HG02973 (cell line): Measurements from ENCODE around the gene KDM4C.
"Not testable (repeated sequence)": the region's sequence is repeated elsewhere in the genome, so short reads cannot be mapped to it uniquely, and the experiment has no call there.

Experiments used
- ATAC-seq: cut with Tn5 transposase; IDR thresholded peaks from one replicate; pipeline ENCODE4 v1.9.1; 2021; ENCODE audit warnings: moderate library complexity; ENCODE audit not compliant: unreplicated experiment

KDM4C gene

DNA sequence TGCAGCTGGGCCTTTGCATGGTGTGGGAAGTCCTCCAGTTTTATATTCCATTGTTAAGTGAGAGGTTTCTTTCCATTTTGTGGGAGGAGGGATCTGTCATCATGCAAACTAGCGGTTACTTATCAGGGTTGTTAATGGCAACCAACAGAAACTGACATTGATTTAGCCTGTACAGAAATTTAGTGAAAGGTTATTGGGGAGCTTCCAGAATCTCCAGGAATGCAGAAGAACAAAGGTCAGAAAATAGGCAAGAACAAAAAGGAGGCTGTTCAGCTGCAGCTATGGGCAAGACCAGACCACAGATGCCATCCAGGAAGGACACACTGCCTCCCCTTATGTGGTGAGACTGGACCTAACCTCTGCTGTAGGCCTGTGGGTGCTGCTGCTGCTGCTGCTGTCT is 395.8 kb downstream of the KDM4C start:
- no peak for ATAC-seq

DNA sequence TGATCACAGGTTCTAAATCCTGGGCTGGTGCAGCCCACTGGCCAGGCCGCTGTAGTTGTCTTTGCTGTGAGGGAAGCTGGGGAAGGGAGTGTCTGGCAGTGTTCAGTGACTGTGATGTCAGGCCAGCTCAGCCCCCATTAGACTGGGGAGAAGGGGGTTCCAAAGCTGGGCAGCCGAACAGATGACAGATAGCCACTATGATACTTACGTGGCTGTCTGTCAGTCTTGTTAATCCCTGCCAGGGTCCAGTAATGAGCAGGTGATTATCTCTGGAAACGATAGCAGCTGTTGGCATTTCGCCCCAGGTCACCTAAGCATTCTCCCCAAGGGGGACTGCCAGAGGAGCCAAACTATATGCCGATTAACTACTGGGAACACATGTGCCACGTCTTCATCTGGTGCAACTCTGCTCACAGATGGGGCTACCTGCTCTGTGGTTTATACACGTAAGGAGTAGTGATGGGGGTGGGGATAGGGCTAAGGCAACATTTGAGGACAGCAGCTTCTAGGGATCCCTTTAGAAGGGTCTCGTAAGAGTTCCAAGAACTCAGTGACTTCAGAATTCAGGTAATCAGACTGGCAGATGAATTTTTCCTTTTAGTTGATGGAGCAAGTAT is 396.3 kb downstream of the KDM4C start:
- no peak for ATAC-seq

DNA sequence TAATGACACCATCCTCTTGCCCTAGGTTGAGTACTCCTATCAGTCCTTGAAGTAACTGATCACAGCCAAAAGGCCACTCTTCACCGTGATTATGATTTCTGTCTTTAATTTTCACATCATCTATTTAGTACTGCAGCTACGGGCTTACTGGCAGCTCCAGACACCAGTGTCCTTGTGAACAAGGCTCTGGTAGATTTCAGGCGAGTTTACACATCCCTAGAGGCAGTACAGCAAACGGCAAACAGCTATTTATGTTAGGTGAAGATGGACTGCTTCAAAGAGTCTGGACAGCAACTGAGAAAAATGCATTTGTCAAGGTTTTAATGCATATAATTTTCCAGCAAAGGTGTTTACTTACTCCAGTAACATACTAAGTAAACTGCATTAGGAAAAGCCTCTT is 396.9 kb downstream of the KDM4C start:
- no peak for ATAC-seq

DNA sequence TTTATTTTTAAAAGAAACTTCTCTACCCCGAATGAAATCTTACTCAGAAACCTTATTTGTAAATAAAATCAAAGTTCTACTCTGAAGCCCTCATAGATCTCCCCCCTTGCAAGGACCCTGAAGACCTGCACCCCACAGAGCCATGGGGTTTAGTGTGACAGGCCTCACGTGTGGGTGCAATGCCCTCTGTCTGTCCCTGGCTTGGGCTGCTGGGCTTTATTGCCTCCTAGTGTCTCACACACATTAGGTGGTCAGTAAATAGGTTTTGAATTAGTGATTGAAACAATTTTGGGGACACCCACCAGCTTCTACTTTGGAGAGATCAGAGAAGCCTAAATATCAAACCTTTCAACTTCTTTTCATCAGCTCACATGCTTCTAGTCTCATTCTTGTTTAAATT is 403.7 kb downstream of the KDM4C start:
- no peak for ATAC-seq

DNA sequence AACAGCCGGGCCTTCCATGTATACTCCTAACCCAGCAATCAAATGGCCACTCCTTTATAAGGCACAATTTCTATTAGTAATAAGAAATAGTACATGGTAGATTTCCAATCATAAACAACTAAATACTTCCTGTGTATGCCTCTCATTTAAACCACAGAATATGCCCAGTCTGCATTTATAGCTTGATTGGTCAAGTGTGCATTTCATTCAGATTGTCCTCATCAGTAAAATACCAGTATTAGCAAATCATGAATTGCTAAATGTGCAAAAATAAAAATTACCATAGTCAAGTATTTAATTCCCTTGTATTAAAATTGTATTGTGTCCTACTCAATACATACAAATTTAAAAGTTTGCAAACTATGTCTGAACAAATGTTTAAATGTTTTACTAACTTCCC is 406.2 kb downstream of the KDM4C start:
- ATAC-seq = no peak

DNA sequence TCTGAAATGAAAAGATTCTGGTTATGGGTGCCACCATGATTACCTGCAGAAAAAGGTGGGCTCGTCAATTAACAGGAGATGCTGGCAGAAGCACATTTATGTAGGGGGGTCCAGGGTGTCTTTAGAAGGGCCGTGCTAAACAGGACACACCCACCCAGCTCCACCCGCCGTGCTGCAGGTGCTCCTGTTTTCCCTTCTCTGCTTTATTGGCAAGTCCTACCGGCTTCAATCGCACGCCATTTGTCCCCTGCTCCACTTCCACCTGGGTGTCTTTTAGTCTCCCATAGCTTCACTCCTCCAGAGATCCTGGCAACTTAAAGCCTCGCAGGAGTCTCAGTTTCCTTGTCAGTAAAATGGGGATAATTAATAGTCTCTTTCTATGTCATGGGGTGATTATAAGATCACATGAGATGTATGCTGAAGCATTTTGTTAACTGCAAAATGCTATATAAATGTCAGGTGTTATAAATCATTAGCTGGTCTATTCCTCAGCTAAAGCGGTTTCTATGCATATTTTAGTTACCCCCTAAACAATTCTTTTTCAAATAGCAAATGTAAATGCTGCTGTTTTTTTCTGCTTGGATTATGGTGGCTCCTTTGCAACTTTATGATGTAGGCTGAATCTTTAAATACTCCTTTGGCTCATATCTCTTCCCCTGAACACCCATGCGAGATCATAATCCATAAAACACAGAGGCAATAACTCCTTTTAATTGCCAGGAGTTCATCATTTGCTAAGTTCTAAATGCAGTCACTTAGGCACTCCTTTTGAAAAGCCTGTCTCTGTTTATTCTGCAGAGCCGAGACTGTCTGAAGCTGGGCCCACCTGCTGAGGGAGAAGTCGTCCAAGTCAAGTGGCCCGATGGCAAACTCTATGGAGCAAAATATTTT is 406.9 kb downstream of the KDM4C start:
- no peak for ATAC-seq

DNA sequence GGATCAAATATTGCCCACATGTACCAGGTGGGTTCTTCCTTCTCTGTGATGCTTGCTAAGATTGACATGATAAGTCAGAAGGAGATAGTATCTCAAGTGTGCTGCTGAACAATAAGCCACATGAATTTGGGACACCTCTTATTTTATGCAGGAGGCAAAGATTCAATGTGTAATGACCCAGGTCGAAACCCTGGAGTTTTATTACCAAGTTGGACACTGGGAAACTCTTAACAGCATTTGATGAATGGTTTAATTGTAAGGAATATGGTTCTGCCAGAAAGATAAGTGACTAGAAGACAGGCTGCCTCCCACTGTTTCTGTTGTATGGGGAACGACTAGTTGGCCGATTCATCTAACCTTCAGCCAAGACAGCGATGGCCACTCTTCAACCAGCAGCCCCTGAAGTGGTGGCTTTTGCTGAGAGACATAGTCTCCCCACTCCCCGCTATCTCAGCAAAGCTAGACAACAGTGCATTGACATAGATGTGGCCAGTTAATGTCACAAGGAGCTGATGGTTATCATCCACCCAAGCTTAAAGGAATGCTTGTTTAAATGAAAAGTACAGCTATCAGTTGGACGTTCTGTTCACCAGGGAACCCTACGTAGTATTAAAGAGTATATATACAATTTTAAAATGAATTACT is 407.7 kb downstream of the KDM4C start:
- ATAC-seq = no peak

DNA sequence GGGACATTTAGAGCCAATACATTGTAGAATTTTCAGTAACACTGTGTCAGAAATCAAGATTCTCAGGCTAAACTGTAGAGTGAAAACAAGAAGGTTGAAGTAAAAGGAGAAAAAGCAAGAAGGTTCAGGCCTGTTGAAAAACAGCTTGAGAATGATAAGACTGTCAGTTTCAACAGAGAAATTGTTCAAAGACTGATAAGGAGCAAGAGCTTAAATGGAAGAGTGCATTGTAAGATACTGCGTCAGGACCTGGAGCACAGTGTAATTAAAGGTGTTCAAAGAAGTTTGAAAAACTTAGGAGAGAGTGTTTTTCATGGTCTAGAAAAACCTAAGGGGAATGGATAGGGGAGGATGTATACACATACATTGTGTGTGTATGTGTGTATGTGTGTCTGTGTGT is 408.3 kb downstream of the KDM4C start:
- ATAC-seq = no peak

DNA sequence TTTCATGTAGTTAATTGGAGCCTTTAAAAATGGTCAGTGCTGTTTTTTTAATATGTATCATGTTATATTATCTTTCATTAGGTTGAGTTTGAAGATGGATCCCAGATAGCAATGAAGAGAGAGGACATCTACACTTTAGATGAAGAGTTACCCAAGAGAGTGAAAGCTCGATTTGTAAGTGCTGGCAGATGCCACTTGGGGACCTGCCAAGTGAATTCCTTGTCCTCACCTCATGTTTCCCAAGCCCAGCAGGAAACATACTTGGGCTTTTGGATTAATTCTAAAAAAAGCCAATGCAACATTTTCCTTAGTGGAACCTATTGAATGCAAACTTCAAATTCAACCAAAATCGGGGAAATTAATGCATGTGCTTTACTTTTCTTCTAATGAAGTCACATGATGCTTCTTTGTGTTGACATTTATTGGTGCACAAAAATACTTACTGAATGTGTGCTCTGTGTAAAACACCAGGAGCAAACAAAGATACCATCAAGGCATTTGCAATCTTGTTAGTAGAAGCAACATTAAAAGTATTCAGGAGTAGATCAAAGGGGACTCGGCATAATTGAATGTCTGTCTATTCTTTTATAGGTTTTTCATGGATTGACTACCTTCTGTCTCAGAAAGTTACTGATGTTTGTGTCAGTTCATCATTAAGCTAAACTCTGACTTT is 412.1 kb downstream of the KDM4C start:
- ATAC-seq = no peak

DNA sequence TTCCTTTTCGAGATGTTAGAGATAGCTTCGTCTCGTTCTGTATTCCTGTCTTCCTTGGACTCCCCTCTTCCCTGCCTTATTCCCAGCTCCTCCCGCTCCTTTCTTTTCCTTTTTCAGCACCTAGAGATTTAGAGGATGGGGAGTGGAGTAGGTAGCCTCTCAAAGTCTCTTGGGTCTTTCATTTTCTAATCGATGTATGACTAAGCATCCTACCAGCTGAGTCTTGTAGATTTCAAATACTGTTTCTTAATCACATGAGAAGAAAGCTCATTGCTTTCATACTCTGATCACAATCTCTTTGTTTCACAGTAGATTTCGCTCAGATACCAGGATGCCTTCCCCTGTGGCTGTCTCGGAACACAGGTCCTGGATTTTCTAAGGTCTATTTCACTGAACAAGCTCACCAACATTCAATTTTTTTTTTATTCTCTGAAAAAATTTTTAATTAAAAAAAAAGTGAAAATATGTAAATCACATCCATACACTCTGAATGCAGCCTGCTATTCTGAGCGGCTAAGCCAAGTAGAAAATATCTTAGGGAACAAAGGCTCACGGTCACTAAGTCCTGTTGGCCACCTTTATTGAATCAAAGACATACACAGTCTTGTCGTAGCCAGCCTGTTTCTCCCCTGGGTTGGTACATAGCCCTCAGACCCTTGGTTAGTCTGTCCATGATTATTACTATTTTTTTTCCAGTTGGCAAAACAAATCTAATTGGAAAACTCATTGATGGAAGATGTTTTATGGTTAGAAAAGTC is 413.8 kb downstream of the KDM4C start:
- ATAC-seq = no peak

DNA sequence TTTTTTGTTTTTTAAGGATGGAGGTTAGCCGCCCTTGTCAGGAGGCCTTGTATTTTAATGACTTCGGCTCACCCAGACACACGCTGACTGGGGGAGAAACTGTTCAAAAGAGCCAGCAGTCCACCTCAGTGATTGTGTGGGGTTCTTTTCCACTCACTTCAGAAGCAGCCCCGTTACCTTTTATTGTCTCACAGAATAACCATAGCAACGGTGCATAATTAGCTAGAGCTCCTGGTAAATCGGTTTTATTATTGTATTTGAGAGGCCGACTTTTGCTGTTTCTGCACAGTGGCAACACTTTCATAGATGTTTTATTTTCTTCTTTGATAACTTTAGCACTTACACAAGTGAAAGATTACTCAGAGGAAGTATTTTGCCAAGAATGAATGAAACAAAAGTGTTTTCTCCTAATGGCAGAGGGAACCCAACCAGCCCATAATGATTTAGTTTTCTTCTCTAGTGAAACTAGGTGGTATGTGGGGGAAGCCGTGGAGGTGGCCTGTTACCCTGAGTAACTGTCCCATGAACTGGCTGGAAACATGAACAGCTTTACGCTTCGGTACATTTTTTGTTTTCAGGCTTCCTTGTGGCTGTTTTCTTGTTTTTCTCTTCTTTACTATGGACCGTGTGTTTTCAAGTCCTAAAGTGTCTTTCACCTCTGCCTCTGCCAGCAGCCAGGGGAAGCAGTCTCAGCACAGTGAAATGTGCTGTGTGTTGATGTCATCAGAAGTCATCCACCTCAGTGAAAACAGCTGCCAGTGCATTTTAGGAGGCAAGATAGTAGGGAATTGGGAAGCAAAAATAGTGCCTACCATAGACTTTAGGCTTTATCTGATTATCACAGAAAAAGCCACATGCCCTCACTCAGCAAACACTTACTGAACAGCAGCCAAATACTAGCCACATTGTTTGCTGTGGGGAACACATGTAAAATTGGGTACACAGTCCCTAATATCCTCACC is 414.7 kb downstream of the KDM4C start:
- ATAC-seq = no peak

DNA sequence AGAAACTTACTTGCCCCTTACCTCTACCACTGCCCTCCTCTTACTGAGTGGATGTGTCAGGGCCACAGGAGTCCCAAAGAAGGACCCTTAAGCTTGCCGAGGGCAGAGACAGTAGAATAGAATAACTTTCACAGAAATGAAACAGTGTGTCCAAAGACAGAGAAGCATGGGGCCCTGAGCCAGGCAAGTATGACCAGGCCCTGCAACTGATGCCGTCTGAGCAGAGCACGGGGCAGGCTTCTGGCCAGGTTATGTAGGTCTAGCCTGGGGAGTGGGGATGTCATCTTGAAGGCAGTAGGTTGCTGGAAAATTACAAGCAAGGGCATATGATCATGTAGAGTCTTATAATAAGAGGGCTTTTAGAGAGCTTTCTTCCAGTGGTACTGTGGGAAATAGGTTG is 415.4 kb downstream of the KDM4C start:
- ATAC-seq = no peak

DNA sequence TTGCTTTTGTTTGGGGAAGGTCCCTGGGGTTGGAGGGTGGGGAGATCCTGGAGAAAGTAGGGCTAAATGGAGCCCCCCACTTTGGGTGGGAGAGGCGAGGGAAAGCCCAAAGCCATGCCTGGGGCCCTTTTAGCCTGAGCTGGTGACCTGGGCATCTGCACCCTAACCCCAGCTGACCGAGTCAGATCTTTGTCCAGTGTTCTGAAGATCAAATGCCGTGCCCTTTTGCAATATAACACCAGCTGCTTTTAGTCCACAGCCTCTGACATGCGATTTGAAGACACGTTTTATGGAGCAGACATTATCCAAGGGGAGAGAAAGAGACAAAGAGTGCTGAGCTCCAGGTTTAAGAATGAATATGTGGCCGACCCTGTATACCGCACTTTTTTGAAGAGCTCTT is 416.5 kb downstream of the KDM4C start:
- no peak for ATAC-seq

DNA sequence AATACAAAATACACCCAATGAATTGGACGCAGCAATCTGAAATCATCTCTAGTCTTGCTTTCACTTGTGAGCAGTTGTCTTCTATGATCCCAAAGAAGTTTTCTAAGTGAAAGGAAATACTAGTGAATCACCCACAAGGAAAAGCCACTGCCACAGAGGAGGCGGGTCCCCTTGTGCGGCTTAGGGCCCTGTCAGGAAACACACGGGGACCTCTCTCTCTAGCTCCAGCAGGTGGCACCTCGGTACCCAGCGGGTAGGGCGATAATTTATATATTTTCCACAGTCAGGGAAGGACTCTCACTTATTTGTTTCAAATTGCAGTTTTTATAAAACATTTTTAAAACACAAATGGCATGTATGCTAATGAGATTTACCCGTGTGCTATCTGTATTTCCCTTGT is 417.1 kb downstream of the KDM4C start:
- no peak for ATAC-seq

DNA sequence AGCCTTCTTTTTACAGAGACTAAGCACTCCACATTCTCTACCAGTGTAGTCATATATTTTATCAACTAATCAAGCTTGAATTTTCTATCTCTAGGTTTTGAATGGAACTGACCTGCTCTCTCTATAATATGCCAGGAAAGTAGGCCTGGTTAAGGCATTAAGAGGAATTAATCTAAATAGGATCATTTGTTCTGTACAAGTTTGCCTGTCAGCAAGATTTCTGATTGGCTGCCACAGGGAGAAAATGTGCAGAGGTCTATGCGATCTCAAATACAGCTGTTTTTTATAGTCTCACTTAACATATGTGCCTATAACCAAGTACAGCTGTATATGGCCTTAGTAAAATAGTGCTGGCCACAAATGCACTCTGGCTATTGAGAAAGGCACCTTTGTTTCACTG is 418.8 kb downstream of the KDM4C start:
- no peak for ATAC-seq

DNA sequence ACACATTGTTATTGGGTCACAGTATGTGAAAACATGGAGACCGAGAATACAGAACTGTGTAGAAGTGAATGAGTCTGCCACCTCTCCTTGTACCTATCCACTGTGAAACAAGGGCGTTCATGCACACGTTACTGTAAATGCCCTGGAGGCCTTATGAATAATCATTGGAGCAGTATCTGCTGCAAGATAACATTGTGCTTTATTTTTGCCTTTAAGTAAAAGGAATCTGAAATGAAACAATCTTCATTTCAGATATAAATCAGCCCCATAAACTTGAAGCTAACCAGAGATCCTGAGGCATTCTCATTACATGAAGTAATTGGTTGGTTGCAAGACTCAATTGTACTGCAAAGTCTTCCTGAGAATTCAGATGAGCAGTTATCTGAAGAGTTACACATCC is 419.6 kb downstream of the KDM4C start:
- ATAC-seq = no peak

DNA sequence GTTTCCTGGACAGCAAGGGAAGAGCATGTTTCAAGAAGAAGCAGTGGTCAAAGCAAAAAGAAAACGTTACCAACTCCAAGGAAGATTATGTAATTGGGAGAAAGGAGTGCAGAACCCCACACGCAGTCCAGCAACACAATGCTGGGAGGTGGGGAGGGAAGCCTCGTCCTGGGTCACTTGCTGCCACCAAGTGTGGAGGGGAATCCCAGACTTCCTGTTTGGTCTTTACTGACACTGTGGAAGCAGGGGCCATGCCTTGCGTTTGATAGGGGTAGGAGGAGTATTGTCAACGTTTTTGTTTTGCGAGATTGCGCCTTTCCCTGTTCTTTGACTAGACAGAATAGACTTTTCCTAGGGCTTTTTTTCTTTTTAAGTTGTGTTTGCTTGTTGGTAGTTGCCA is 421.0 kb downstream of the KDM4C start:
- ATAC-seq = no peak

DNA sequence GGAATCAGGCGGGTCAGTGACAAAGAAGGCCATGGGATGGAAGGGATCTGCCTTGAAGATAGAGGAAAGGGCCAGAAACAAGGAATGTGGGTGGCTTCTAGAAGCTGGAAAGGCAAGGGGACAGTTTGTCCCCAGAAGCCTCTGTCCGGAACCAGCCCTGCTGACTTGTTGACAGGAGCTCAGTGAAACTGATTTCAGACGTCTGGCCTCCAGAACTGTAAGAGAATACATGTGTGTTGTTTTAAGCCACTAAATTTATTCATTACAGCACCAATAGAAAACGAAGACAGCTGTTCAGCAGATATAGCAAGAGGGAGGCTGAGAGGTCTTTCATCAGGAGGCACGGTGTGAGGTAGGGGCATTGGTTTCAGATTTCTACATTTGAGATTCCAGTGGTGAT is 422.5 kb downstream of the KDM4C start:
- no peak for ATAC-seq

DNA sequence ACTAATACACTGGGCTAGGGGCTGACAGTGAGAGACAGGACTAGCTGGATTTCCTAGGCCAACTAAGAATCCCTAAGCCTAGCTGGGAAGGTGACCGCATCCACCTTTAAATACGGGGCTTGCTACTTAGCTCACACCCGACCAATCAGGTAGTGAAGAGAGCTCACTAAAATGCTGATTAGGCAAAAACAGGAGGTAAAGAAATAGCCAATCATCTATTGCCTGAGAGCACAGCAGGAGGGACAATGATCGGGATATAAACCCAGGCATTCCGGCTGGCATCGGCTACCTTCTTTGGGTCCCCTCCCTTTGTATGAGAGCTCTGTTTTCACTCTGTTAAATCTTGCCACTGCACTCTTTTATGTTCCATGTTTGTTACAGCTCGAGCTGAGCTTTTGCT is 425.4 kb downstream of the KDM4C start:
- ATAC-seq = not testable (repeated sequence)

DNA sequence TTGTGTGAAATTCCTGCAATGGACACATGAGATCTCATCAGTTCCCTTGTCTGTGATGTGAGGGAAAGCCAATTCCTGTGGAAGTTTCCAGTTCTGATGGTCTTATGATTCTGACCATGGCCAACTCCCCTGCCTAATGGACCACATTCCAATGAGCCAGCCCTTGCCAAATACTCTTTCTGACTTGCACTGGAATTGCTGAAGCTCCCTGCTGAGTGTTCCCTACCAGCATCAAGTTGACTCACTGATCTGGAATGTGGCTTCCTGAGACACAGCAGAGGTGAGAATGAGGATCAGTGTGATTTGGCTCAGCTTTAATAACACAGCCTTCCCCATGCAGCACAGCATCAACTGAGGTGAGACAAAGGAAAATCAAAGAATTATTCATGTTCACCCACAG is 427.8 kb downstream of the KDM4C start:
- ATAC-seq = no peak
